Ureter (tissue), 1 donor: ENCODE results near the gene STX10. TPM values are rescaled to one million over a fixed set of nuclear protein-coding genes. Genes with fewer than 3 reads are reported as not detected.
"Not testable (repeated sequence)": the region's sequence is repeated elsewhere in the genome, so short reads cannot be mapped to it uniquely, and the experiment has no call there.

Source experiments
- DNase-seq: peaks from one replicate; pipeline ENCODE4 v3.0.0-alpha.2; 2020; ENCODE audit warnings: low spot score
- total RNA-seq: library from RNA; stranded (reverse); gene quantifications from one replicate; pipeline ENCODE4 v1.2.4, GENCODE V29; 2023
- donor health status: DM: yes; HTN: yes; CAD: no.

The STX10 gene, protein sequence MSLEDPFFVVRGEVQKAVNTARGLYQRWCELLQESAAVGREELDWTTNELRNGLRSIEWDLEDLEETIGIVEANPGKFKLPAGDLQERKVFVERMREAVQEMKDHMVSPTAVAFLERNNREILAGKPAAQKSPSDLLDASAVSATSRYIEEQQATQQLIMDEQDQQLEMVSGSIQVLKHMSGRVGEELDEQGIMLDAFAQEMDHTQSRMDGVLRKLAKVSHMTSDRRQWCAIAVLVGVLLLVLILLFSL
- total RNA-seq: 37.3 TPM

DNA sequence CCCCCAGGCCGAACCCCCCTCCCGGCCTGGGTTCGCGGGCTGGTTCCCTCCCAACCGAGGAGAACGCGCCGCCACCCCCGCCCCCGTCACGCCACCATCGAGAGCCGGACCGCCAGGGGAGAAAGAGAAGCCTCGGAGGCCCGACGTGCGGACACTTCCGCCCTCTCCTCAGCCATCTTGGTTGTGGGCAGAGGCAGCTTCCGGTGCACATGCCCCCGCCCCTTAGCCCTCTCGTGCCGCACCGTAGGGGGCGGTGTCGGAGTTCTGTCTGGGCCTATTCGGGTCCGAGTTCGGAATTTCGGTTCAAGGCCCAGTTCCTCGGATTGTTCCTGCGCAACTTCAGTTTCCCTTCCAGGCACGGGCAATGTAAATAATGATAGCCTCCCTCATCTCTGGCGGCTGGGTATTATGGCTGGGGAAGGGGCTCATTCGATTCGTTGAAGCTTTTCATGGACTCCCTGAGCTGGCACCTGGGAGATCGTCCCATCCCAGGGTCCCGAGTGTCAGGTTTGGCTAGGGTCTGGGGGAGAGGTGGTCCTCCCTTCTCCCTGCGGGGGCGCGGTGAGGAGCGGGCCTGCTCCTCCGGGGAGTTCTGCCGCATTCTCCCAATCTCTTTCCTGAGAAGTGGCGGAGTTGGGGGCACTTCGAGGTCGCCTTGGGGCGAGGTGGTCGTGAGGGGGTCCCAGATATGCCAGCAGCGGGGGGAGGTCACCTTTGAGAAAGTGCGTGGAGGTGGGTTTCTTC, at the start of gene STX10, which contains the start of gene IER2:
Gene STX10 (minus strand): TSS at position 189 of the 744 bp plus-strand sequence. CDS start 202 bp downstream, outside the sequence.
Gene IER2 (plus strand): TSS at position 225 of the 744 bp plus-strand sequence. CDS start 2,776 bp downstream, outside the sequence.
- peak; percentile 97 for DNase-seq

GRCh38 chr19:13198634-13199033, 48.5 kb upstream of the STX10 start:
- DNase-seq: no peak

DNA sequence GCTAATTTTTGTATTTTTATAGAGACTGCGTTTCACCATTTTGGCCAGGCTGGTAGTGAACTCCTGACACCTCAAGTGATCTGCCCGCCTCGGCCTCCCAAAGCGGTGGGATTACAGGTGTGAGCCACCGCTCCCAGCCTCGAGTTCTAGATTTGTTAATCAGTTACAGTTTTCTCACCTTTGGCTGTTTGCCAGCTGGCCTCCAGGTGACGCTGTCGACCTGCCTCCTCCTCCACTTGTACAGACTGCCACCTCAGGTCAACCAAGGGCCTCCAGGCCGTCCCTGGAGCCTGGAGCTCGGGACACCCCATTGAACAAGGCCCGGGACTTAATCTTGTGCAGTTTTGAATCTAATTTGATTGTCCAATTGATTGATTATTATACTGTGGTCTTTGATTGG, 45.5 kb upstream of the STX10 start:
- no peak for DNase-seq

DNA sequence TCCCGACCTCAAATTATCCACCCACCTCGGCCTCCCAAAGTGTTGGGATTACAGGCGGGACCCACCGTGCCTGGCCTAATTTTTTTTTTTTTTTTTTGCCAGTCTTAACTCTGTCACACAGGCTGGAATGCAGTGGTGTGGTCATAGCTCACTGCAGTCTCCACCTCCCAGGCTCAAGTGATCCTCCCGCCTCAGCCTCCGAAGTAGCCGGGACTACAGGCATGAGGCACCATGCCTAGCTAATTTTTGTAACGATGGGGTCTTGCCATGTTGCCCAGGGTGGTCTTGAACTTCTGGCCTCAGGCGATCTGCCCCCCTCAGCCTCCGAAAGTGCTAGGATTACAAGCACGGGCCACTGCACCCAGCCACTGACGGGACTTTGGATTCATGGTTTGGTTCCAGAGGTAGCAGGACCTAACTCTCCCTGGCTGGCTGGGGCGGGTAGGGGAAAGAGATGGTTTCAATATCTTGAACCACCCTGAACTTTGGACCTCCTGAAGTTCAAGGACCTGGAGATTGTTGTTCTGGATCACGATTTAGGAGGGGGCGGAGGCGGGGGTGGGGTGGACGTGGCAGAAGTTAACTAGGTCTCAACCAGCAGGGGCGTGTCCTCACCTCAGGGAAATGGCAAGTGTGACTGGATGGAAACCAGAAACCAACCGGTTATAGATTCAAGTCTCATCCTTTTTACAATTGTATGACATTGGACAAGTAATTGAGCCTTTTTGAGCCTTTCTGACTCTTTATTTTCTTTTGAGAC, 40.8 kb upstream of the STX10 start:
- DNase-seq: no peak

GRCh38 chr19:13189600-13189999, 39.4 kb upstream of the STX10 start:
- DNase-seq: no peak

DNA sequence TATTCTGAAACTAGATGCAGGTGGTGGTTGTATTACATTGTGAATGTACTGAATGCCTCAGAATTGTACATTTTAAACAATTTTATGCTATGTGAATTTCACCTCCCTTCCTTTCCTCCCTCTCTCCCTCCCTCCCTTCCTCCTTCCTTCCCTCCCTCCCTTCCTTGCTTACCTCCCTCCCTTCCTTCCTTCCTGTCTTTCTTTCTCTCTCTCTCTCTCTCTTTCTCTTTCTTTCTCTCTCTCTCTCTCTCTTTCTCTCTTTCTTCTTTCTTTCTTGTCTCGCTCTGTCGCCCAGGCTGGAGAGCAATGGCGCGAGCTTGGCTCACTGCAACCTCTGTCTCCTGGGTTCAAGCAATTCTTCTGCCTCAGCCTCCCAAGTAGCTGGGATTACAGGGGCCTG, 37.2 kb upstream of the STX10 start:
- DNase-seq: no peak

GRCh38 chr19:13186688-13187087, 36.5 kb upstream of the STX10 start:
- DNase-seq: not testable (repeated sequence)

- not testable (repeated sequence) for DNase-seq
Observed at GRCh38 chr19:13185763-13186657, 35.8 kb upstream of the STX10 start.

DNA sequence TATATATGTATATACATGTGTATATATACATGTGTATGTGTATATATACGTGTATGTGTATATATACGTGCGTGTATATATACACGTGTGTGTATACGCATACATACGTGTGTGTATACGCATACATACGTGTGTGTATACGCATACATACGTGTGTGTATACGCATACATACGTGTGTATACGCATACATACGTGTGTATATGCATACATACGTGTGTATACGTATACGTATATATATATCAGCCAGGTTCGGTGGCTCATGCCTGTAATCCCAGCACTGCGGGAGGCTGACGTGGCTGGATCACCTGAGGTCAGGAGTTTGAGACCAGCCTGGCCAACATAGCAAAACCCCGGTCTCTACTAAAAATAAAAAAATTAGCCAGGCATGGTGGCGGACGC, 34.8 kb upstream of the STX10 start:
- DNase-seq: not testable (repeated sequence)

DNA sequence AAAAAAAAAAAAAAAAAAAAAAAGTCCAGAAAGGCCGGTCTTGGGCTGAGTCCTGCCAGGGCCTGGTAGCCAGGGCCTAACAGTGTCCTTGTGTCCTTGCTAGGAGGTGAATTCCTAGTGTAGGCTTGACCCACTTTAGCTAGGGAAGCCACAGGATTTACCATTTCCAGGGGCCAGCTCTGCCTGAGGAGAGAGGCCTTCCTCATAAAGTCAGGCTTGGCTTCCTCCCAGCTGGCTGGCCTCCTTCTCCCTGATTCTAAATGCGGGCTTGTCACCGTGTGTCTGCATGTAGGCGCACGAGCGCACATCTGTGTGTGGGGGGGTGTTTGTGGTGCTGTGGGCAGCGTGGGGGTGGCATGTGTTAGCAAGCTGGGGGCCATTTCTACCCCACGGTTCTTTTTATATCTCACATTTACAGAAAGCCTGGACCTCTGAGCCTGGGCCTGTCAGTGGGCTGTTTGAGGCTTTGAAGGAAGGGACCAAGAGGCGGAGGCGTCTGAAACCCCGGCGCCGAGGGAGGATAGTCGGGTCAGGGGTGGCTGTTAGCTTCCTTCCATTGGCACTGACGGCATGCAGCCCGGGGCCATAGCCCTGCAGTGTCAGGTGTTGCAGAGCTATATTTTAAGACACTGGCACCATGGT, 31.7 kb upstream of the STX10 start:
- DNase-seq: peak; percentile 84

GRCh38 chr19:13178291-13178690, 28.1 kb upstream of the STX10 start:
- not testable (repeated sequence) for DNase-seq

- not testable (repeated sequence) for DNase-seq
Observed at GRCh38 chr19:13177584-13177983, 27.4 kb upstream of the STX10 start.

DNA sequence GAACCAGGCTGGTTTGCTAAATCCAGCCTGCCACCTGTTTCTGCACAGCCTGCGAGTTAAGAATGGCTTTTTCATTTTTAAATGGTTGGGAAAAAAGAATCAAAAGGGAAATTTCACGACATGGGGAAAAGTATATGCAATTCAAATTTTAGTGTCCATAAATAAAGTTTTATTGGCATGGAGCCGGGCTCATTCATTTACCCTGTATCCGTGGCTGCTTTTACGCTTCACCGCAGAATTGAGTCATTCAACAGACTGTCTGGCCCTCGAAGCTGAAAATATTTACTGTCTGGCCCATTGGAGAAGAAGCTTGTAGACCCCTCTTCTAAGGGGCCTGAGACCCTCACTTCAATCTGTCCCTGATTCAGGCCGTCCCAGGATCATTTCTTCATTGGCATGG, 26.2 kb upstream of the STX10 start:
- DNase-seq: no peak

DNA sequence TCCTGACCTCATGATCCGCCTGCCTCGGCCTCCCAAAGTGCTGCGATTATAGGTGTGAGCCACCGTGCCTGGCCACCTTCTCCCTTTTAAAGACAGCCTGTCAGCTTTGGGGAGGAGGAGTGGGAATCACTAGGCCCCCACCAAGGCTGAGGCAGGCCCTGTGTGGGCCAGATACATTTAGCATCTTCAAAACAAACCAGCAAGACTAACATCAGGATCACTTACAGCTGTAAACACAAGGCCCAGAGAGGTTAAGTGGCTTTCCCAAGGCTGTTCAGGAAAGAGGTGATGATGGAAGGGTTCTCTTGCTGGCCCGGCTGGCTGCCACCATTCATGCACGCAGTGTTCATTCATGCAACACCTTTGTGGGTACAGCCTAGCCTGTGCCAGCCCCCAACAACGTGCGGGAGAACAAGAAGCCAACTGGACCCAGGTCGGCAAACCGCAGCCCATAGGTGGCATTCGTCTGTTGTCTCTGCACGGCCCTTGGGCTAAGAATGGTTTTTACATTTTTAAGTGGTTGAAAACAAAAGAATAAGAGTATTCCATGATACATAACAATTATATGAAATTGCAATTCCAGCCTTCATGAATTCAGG, 23.1 kb upstream of the STX10 start:
- no peak for DNase-seq

- peak; percentile 90 for DNase-seq
Observed at GRCh38 chr19:13172346-13173138, 22.4 kb upstream of the STX10 start.

DNA sequence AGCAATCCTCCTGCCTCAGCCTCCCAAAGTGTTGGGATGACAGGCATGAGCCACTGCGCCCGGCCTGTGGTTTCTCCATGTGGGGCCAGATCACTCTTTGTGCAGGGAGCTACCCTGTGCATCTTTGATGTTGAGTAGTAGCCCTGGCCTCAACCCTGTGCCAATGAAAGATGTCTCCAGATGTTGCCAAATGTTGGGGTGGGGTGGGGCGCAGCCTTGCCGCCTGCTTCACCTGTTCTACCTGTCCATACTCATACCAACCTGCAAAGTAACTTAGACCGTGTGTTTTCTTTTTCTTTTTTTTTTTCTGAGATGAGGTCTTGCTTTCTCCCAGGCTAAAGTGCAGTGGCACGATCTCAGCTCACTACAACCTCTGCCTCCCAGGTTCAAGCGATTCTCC, 21.0 kb upstream of the STX10 start:
- DNase-seq: peak; percentile 58

- DNase-seq: peak; percentile 65
Observed at GRCh38 chr19:13169769-13170168, 19.6 kb upstream of the STX10 start.

GRCh38 chr19:13166151-13166550, 16.0 kb upstream of the STX10 start:
- not testable (repeated sequence) for DNase-seq

DNA sequence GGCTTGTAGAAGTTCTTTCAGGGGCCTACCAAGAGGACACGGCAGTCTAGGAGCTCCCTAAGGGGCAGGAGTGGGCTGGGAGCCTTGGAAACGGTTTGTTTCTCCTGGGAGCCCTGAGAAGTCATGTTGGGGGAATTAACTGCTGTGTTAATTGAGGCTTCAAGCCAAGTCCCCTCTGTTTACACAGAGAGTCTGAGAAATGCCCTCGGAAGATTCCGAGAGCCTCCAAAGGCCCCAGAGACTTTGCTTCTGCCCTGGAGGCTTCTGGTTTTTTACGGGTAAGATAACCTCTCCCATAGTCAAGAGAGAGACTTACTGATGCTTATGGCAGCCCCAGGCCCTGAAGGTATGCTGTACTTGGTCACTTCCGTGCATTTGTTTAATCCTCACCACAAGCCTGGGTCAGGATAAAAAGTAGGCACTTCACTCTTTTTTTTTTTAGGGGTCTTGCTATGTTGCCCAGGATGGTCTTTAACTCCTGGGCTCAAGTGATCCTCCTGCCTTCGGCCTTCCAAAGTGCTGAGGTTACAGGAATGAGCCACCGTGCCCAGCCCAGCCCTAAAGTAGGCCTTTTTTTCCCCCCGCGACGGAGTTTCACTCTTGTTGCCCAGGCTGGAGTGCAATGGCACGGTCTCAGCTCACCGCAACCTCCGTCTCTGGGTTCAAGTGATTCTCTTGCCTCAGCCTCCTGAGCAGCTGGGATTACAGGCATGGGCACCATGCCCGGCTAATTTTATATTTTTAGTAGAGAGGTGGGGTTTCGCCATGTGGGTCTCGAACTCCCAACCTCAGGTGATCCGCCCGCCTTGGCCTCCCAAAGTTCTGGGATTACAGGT, 15.2 kb upstream of the STX10 start:
- DNase-seq: no peak
